HG02943 (cell line): ENCODE measurements around the gene ZFR.
"Not testable (repeated sequence)": the region's sequence is repeated elsewhere in the genome, so short reads cannot be mapped to it uniquely, and the experiment has no call there.

ENCODE experiments used
- ATAC-seq: cut with Tn5 transposase; IDR thresholded peaks from one replicate; pipeline ENCODE4 v1.9.1; 2021; ENCODE audit warnings: mild to moderate bottlenecking, low read depth, moderate library complexity; ENCODE audit not compliant: unreplicated experiment

ZFR gene

DNA sequence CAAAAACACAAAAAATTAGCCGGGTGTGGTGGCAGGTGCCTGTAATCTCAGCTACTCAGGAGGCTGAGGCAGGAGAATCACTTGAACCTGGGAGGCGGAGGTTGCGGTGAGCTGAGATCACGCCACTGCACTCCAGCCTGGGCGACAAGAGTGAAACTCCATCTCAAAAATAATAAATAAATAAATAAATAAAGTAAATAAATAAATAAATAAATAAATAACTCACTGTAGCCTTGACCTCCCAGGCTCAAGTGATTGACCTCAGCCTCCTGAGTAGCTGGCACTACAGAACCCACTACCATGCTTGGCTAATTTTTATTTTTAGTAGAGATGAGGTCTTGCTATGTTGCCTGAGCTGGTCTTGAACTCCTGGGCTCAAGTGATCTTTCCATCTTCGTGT, 77.3 kb downstream of the ZFR start:
- not testable (repeated sequence) for ATAC-seq

DNA sequence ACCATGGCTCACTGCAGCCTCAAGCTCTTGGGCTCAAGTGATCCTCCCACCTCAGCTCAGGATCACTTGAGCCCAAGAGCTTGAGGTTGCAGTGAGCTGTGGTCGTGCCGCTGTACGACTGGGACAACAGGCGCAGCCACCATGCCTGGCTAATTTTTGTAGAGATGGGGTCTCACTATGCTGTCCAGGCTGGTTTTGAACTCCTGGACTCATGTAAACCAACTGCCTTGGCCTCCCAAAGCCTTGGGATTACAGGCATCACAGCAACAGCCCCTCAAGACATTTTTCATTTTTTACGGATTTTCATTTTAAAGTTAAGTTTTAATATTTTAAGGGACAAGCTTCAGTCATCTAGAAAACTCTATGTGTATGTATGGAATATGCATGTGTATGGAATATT, 78.9 kb downstream of the ZFR start:
- ATAC-seq: no peak

DNA sequence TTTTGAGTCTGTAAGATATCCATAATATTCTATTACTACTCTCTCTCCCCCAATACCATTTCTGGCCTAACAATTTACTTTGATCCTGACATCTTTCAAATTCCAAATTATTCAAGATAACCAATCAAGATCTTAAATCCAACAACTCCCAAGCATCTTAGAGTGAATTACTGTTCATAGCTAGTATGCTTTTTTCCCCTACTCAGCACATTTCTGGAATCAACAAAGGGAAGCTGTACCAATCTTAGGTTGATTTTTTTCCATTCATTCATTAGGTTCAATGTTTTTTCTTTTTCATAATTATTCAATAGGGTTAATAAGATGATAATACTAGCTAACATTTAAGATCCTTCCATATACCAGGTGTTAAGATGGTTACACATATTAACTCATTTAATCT, 81.5 kb downstream of the ZFR start:
- no peak for ATAC-seq

DNA sequence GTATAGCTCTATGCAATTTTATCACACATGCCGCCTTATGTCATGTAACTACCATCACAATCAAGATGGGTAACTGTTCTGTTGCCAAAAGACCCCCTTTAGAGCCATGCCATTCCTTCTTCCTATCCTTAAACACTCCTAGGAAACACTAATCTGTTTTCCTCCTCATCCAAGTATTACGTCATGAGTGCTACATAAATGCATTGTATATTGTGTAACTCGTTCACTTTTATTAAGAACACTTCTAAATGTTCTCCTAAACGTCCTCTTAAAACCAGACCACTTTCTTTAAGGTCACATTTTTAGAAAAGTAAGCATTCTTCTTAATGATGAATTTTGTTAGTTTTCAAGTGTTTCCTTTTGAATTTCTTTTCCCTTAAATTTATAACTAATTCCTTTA, 82.0 kb downstream of the ZFR start:
- no peak for ATAC-seq

DNA sequence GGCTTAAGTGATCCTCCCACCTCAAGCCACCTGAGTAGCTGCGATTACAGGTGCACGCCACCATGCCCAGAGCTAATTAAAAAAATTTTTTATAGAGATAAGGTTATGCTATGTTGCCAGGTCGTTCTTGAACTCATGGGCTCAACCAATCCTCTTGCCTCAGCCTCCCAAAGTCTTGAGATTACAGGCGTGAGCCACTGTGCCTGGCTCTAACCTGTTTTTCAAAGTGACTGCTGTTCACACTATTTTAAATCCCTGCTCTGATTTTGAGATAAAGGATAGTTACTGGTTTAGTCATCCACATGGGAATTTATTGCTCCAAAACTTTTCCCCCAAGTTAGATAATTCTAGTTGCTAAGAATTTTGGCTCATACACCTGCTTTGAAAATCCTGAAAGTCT, 83.6 kb downstream of the ZFR start:
- no peak for ATAC-seq

DNA sequence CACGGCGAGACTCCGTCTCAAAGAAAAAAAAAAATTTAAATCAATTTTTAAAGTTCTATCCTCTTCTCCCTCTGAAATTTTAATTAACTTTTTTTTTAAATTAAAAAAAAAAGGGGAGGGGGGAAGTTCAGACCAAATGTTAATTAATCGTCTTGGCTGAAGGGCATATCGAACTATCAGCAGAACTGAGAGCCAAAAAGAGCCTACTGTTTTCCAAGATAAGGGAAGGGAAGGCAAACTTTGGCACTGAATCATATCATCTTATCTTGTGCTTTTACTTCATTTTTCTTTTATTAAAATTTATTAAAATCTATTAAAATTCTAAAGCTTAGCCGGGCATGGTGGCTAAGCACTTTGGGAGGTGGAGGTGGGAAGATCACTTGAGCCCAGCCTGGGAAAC, 85.9 kb downstream of the ZFR start:
- ATAC-seq: no peak

DNA sequence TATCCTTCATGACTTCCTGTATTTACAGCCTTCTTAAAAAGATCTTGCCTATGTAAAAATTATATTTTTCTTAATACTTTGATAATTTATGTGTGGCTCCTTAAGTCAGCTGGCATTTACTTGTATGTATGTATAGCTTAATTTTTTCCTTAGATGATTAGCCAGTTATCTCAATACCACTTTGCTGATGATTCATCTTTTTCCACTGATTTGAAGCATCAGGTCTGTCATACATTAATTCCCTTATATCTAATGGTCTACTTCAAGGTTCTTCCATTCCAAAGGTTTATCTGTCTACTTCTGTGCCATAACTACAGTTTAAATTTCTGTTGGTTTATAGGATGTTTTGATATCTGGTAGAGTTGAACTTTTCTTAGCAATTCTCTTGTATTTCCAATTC, 86.9 kb downstream of the ZFR start:
- ATAC-seq: no peak

DNA sequence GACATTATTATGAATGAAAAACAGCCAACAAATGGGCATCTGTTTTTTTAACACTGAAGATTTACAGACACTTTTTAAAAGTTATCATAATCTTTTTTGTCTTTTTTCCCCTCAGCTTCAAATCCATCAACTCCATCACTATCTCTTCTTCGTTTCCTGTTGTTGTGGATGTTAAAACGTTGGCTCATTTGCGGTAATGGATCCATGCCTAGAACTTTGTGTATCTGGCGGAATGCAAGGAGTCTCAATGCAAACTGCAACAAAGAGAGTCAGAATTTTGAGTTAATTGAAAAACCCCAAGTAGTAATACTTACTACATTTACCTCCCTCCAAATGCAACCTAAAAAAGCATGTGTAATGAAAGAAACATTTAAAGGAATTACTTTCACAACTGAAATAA, 88.9 kb downstream of the ZFR start:
- no peak for ATAC-seq

DNA sequence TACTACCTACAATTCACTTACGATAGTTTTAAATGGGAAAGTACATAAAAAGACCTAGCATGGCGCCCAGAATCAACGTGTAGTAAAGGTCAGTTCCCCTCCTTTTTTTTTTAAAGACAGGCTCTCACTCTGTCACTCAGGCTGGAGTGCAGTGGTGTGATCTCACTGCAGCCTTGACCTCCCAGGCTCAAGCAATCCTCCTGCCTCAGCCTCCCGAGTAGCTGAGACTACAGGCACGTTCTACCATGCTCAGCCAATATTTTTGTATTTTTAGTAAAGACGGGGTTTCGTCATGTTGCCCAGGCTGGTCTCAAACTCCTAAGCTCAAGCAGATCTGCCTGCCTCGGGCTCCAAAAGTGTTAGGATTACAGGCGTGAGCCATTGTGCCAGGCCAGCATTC, 91.1 kb downstream of the ZFR start:
- no peak for ATAC-seq

DNA sequence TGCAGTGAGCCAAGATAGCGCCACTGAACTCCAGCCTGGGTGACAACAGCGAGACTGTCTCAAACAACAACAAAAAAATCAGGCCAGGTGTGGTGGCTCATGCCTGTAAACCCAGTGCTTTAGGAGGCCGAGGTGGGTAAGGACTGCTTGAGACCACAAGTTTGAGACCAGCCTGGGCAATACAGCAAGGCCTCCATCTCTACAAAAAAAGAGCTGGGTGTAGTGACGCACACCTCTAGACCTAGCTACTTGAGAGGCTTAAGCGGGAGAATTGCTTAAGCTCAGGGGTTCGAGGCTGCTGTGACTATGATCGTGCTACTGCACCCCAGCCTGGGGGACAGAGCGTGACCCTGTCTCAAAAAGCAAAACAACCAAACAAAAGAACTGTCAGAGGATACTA, 91.9 kb downstream of the ZFR start:
- no peak for ATAC-seq

DNA sequence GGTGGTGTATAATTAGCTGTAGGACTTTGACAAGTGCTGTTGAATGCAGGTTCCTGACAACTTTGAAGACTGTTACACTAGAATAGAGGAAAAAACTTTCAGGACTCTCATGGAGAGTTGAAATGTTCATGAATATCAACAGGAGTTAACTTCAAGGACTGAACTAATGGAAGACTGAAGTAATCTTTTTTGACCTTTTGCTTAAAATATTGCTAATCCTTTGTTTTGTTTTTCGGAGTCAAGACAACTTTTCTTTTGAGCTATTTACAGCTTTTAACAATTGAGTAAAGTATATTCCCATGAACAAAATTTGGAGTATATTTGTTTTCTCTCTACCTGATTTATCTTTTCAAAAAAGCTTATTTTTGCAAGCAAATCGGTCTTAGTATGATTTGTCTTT, 97.7 kb downstream of the ZFR start:
- no peak for ATAC-seq

DNA sequence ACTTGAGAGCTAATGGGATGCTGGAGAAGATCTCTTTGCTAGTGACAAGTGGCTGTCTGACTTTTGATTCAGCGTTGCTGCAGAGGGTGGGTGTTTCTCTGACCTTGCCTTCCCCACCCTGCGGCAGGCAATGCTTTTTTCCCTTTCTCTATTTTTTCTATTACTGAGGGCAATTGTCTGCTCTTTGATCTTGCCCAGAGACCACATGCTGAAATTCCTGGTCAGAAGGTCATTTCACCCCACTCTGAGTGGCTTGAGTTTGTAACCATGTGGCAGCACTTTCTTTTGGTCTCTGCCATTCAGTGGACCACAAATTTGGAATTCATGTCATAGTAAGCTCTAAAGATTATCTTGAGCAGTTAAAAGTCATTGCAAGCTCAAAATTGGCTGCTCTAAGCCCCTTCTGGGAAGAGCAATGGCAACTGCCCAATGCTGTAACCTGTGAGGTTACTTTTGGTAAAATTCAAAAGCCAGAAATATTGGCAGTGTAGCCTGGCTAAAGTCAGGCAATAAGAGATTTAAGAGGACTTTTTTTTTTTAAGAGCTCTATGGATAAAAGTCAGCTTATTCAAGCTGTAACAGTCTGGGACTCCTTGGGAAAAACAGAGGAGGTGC, 101.4 kb downstream of the ZFR start:
- ATAC-seq: no peak

DNA sequence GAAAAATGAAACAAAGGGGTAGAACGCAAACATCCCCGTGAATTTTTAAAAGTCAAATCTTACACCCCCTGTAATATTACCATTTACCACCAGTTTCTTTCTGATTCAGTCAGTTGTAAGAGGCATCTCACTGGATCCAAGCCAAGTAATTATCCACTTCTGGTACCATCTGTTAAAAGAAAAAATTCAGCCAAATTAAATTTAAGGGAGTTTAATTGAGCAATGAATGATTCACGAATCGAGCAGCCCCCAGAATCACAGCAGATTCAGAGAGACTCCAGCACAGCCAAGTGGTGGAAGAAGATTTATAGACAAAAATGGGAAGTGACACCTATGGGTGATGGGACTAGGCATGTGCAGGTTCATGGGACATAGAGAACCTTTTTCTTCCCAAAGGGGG, 101.9 kb downstream of the ZFR start:
- ATAC-seq: no peak

DNA sequence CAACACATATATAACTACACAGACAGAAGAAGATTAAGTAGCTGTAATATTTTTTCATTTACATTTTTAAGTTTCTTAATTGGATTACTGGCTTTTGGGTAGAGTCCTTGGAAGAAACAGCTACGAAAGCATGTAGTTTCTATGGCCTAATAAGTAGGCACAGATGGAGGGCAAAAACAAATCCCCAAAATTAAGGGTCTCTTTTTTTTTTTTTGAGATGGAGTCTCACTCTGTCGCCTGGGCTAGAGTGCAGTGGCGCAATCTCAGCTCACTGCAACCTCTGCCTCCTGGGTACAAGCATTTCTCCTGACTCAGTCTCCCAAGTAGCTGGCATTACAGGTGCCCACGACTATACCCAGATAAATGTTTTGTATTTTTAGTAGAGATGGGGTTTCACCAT, 104.7 kb downstream of the ZFR start:
- ATAC-seq: no peak

DNA sequence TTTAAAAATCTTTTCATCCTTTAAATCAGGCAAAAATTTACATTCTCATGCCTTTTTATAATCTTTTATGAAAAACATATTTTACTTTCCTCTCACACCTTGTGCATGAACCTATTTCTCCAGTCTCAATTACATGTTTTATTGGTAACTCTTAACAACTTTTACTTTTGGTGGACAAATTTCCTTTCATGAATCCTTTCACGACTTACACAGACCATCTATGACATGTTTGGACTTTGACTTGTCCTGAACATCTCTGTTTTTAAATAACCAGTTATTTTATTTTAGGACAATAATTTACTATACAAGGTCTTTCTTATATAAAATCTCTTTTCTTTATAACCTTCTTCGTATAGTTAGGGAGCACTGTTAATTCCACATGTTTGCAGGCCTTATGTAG, 105.3 kb downstream of the ZFR start:
- ATAC-seq: no peak

DNA sequence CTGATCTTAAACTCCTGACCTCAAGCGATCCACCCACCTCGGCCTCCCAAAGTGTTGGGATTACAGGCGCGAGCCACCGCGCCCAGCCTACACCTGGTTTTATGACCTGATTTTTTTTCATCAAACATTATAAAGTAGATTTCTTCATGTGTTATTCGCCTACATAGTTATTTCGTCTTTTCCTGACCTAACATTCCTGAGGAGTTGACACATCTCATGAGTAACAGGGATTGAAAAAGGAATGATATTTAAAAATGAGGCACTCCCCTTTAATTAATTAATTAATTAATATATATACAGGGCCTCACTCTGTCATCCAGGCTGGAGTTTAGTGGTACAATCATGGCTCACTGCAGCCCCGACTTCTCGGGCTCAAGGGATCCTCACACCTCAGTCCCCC, 111.6 kb downstream of the ZFR start:
- no peak for ATAC-seq

DNA sequence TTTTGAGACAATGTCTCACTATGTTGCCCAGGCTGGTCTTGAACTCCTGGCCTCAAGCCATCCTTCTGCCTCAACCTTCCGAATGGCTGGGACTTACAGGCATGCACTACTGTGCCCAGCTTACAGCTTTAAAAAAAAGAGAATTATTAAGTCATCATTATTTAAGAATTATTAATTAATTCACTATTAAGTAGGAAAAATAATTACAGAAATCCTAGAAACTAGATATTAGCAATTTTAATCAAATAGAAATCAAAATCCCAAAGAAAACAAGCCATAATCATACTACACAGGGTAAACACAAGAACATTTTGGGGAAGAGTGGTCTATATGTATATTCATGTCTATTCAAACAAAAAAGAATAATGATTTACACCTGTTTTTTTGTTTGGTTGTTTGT, 112.2 kb downstream of the ZFR start:
- ATAC-seq: no peak

DNA sequence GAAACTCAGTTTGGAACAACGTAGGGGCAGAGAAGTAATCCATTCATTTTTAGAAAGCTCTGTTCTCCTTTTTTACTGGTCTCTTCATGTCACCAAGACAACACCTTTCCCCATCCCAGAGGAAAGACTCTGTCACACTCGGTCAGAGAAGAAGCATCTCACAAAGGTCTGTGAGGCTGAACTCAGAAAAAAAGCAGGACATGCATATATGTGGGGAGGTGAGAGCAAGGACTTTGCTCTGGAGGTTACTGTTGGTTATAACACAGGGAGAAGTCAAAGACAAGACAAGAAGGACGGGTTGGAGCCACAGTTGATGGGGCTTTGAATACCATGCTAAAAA, 112.6 kb downstream of the ZFR start:
- ATAC-seq: no peak

DNA sequence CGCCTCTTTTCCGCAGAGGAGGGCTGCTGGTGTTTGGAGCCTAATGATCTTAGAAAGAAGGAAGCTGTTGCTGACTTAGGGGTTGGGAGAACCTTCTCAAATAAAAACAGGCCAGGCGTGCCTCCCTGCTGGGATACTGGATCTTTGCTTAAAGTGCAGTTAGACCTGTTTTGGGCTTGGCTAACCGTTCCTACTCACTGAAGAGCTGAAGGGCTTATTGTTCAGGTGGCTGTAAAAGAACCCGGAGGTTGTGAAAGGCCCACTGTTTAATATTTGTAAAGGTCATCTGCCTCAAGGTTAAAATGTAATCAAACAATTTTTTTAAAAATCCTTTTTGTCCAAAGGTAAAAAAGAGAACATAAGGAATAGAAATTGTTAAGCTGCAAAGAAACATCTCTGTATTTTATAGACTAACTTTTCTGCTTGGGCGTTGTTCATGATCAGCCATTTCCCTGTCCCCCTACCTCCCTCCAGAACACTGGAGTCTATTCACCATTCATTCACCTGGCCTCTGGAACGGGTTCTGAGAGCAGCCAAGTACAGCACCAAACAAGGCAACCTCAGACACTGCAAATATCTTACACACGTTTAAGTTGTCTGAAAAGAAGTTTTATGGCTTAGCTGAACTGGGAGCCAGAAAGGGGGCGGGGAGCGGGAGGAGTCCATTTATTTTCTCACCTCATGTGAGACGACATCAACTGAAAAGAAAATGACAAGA, 113.2 kb downstream of the ZFR start:
- no peak for ATAC-seq

DNA sequence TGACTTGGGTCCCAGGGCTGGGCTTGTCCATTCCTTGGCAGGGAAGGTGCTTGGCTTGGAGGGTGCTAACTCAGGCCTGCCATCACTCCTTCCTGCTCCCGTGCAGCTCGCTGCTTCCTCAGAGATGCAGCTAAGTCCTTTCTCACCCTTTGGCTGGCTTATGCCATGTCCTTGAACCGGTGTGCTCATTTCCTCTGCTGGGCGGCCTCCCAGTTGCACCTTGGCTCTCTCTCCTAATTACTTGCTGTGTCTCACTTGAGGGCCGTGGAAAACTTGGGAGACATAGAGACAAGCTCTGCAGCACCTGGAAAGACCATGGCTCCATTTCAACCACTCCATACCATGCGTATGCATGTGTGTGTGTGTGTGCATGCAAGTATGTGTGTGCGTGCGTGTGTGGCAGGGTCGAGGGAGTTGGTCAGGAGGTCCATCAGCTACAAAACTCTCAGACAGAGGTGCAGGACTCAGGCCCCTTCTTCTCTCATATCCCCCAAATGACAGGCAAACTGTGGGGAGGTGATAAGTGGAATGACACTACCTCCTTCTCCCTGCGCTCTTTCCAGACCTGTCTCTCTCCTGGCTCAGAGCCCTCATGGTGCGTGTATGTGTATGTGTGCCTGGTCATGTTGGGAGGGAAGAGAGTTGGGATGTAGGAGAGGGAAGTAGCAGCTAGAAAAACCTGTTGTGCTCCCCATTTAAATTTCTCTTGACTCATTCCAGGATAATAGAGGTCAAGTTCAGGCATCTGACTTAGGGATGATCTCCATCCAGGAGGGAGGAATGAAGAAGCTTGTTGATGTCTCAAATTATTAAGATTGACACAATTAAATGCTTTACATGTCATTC, 114.2 kb downstream of the ZFR start:
- no peak for ATAC-seq

DNA sequence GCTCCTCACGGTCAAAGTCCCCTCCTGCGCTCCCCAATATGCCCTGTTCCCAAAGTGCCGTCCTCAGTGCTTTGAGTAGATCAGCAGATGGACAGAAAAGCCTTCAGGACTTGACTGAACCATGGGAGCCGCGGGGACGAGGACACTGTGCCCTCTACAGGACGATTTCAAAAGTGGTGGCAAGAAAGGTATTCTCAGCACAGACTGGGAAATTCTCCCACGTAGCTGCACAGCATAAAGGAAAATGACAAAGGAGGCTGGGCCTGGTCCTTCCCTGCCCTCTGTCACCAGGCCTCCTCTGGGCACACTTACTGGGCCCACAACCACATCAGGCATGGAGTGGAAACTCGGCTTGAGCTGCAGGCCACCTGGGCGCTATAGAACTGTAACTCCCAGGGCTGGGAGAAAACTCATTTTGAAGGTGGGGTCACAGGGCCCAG, 115.1 kb downstream of the ZFR start:
- ATAC-seq: peak; percentile 77
